Gastroesophageal sphincter (tissue), 3 donors: ENCODE results near the gene ARL2BP.
"Not testable (repeated sequence)": the region's sequence is repeated elsewhere in the genome, so short reads cannot be mapped to it uniquely, and the experiment has no call there.

ENCODE experiments used
- POLR2A ChIP-seq, 2 donors: fragments of 450-650 bp; IDR thresholded peaks; one replicate each; pipeline ENCODE4 v1.6.1; 2017; ENCODE audit warnings: antibody characterized with exemption in 2 of 2, mild to moderate bottlenecking in 2 of 2, moderate library complexity in 1 of 2
- POLR2AphosphoS5 ChIP-seq: sonication (generic); formaldehyde crosslinking; IDR thresholded peaks from one replicate; pipeline ENCODE4 v1.6.1; 2017; ENCODE audit warnings: antibody characterized with exemption
- TF ChIP-seq, protein P1 (sequence below), 4 experiments: fragments of 200-600 bp in 2 of 4; fragments of 450-650 bp in 2 of 4; sonication (generic) in 1 of 4; IDR thresholded peaks; one replicate each; pipeline ENCODE4 v1.5.1; 2017 to 2019; ENCODE audit warnings: antibody characterized with exemption in 4 of 4, mild to moderate bottlenecking in 2 of 4, moderate library complexity in 2 of 4

DNA sequence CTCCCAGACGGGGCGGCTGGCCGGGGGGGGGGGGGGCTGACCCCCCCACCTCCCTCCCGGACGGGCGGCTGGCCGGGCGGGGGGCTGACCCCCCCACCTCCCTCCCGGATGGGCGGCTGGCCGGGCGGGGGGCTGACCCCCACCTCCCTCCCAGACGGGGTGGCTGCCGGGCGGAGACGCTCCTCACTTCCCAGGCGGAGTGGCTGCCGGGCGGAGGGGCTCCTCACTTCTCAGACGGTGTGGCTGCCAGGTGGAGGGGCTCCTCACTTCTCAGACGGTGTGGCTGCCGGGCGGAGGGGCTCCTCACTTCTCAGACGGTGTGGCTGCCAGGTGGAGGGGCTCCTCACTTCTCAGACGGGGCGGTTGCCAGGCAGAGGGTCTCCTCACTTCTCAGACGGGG lies 44.1 kb upstream of the ARL2BP start:
- TF ChIP-seq, protein P1, sequence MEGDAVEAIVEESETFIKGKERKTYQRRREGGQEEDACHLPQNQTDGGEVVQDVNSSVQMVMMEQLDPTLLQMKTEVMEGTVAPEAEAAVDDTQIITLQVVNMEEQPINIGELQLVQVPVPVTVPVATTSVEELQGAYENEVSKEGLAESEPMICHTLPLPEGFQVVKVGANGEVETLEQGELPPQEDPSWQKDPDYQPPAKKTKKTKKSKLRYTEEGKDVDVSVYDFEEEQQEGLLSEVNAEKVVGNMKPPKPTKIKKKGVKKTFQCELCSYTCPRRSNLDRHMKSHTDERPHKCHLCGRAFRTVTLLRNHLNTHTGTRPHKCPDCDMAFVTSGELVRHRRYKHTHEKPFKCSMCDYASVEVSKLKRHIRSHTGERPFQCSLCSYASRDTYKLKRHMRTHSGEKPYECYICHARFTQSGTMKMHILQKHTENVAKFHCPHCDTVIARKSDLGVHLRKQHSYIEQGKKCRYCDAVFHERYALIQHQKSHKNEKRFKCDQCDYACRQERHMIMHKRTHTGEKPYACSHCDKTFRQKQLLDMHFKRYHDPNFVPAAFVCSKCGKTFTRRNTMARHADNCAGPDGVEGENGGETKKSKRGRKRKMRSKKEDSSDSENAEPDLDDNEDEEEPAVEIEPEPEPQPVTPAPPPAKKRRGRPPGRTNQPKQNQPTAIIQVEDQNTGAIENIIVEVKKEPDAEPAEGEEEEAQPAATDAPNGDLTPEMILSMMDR (IDR thresholded peaks at IDR 0.05) = not testable (repeated sequence)
- not testable (repeated sequence) for TF ChIP-seq POLR2AphosphoS5; POLR2A (IDR thresholded peaks at IDR 0.05)
